ENCODE results near the gene BCR.

DNA sequence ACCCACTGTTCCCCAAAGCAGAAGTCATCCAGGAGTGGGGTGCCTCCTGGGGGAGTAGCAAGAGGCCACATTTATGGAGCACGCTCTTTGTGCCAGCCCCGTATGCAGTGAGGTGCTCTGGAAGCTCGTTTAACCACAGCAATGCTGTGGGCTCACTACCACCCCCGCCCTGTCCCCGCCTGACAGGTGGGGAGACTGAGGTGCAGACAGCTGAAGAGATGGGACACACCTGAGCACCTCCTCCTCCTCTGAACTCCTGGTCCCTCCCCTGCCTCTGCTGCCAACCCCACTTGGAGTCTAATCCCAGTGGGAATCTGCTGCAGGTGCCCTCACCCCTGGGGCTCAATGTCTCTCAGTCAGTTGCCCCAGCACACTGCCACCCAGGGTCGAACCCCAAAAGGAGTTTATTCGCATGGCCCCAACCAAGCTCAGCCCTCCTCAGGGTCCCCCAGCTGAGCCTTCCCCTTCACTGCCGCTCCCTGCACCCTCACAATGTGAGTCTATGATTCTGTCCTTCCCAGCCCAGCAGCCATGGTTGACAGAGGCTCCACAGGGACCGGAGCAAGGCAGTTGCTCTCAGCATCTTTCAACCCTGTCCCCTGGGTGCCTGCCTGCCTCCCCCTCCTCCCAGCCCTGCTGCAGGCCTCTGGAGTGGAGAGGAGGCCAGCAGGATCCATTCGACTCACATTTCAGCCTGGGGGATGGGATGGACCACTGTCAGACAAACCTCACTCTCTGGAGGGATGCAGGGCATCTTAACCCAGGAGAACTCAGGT, 13.3 kb upstream of the BCR start:
- no peak for TF ChIP-seq CTCF (IDR thresholded peaks at IDR 0.05; ENCODE audit: low read depth, low read length)
- no peak for TF ChIP-seq POLR2A (IDR thresholded peaks at IDR 0.05; ENCODE audit: extremely low read depth, insufficient read length)
- TF ChIP-seq MYC (IDR thresholded peaks at IDR 0.05; ENCODE audit: low read depth, low read length), result no peak

Measured in NB4 (cell line).